ENCODE data around the gene DIDO1. TPM values are rescaled to one million over a fixed set of nuclear protein-coding genes. Genes with fewer than 3 reads are reported as not detected.
A peak's percentile ranks its signal among the peaks of the same experiment; 100 is the strongest.

The DIDO1 gene
- total RNA-seq, 2 experiments from 2014 or later = 45.9 to 47.4 TPM

DNA sequence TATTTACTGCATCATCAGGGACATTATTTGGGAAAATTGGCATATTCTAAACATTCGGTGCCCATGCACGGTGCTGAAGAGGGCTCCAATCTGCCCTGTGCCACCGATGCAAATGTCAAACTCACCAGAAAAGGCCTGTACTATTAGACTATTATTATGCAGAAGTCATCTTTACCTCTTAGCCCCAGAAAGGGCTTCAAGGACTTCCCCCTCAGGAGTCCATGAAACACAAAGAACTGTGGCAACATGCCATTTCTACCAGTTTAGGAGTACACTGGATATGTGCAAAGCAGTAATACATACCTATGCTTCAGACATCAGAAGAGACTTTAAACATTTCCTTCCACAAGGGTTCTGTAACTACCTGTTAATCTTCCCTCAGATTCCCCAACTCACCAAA is 8.6 kb downstream of the DIDO1 start:
- Mint-ChIP-seq H3K4me3 (peak overlapping the region; percentile 72), H3K36me3 (ENCODE audit: low read depth) (peaks cover 25% of the 10 kb centered on the region)

GRCh38 chr20:62916703-62917476 is 9.4 kb downstream of the DIDO1 start:
- Mint-ChIP-seq H3K4me1 (ENCODE audit: low read depth) (peaks cover 78% of the 10 kb centered on the region), H3K27me3 (no peaks in the 10 kb centered on the region), H3K36me3 (ENCODE audit: low read depth) (peaks cover 26% of the 10 kb centered on the region), H3K27ac (peak overlapping the region; percentile 90), H3K4me3 (peak overlapping the region; percentile 72), H3K9me3 (no peaks in the 10 kb centered on the region)
- ATAC-seq = no peak
- CTCF ChIA-PET = interaction anchor here (0.8 to 8.6 kb wide), 9 partner anchors 9 to 92 kb away, joined by 3 to 113 read pairs (median 4); partner anchors contain the start of gene GID8
- TF ChIP-seq CTCF (IDR thresholded peaks at IDR 0.05) = no peak
- intact Hi-C loops (cut with micrococcal nuclease) = no loop called here
- DNase-seq = no peak
- POLR2A ChIA-PET = interaction anchor here (0.8 to 17.8 kb wide), 6 partner anchors 9 to 439 kb away, joined by 3 to 243 read pairs (median 32); partner anchors contain the start of genes DIDO1 and GID8

More for the DNA sequence above, 8.6 kb downstream of the DIDO1 start:
- peaks cover 86% of the 10 kb centered on the region for H3K4me1 Mint-ChIP-seq (ENCODE audit: low read depth)
- H3K27me3 Mint-ChIP-seq = no peaks in the 10 kb centered on the region
- DNase-seq (no peak), ATAC-seq (no peak)
- no peaks in the 10 kb centered on the region for H3K9me3 Mint-ChIP-seq
- no peak for TF ChIP-seq CTCF (IDR thresholded peaks at IDR 0.05)
- intact Hi-C loops (cut with micrococcal nuclease) = no loop called here
- peak overlapping the region; percentile 90 for H3K27ac Mint-ChIP-seq
- ChIA-PET CTCF (interaction anchor here (1.1 to 8.6 kb wide), 8 partner anchors 10 to 91 kb away, joined by 3 to 113 read pairs (median 10); partner anchors contain the start of genes DIDO1 and GID8), POLR2A (interaction anchor here (0.7 to 17.8 kb wide), 8 partner anchors 9 to 1712 kb away, joined by 3 to 243 read pairs (median 20); partner anchors contain the start of genes DIDO1 and GID8)

GRCh38 chr20:62914970-62915457 is 11.3 kb downstream of the DIDO1 start:
- intact Hi-C loops (cut with micrococcal nuclease) = no loop called here
- DNase-seq = peak; percentile 48
- ATAC-seq = no peak

DNA sequence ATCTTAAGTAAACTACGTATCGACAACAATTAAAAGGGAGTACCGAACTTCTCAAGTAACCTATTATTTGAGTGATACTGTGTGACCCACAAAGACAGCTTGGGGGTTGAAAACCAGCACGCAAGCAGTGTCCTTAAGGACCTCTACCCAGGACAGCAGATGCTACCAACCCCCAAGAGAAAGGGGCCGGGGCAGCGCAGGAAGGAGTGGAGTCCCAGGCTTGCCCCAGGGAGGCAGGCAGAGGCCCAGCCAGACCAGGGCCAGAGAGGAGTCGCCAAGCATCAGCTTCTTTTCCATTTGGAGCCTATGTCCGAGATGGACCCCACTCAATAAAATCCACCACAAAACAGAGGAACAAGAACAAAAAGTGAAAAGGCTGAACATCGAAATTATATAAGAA is 11.9 kb downstream of the DIDO1 start:
- CTCF ChIA-PET = interaction anchor here (0.7 to 8.6 kb wide), 7 partner anchors 12 to 95 kb away, joined by 3 to 113 read pairs (median 4); partner anchors contain the start of gene DIDO1
- POLR2A ChIA-PET = interaction anchor here (0.8 to 17.8 kb wide), 5 partner anchors 13 to 39 kb away, joined by 3 to 243 read pairs (median 4); partner anchors contain the start of genes DIDO1 and GID8
- DNase-seq = no peak
- Mint-ChIP-seq H3K4me3 (no peak overlapping the region), H3K4me1 (ENCODE audit: low read depth) (peaks cover 65% of the 10 kb centered on the region), H3K36me3 (ENCODE audit: low read depth) (peaks cover 44% of the 10 kb centered on the region), H3K9me3 (no peaks in the 10 kb centered on the region), H3K27ac (peak overlapping the region; percentile 15), H3K27me3 (no peaks in the 10 kb centered on the region)
- no peak for TF ChIP-seq CTCF (IDR thresholded peaks at IDR 0.05)
- ATAC-seq = no peak
- intact Hi-C loops (cut with micrococcal nuclease) = no loop called here

More at GRCh38 chr20:62914970-62915457, 11.3 kb downstream of the DIDO1 start:
- H3K27me3 Mint-ChIP-seq = no peaks in the 10 kb centered on the region
- H3K27ac Mint-ChIP-seq = peak overlapping the region; percentile 90
- no peaks in the 10 kb centered on the region for H3K9me3 Mint-ChIP-seq
- H3K36me3 Mint-ChIP-seq (ENCODE audit: low read depth) = peaks cover 40% of the 10 kb centered on the region
- peak overlapping the region; percentile 9 for H3K4me3 Mint-ChIP-seq
- ChIA-PET CTCF (interaction anchor here (0.7 to 8.6 kb wide), 7 partner anchors 7 to 94 kb away, joined by 3 to 113 read pairs (median 3); no protein-coding TSS in a partner anchor), POLR2A (interaction anchor here (0.9 to 17.8 kb wide), 4 partner anchors 12 to 38 kb away, joined by 3 to 243 read pairs (median 24); partner anchors contain the start of genes DIDO1 and GID8)
- TF ChIP-seq CTCF (IDR thresholded peaks at IDR 0.05) = no peak
- H3K4me1 Mint-ChIP-seq (ENCODE audit: low read depth) = peaks cover 71% of the 10 kb centered on the region
